Stimulated activated CD8-positive, alpha-beta memory T cell treated with anti-CD3 and anti-CD28 coated beads, Interleukin-4, amount 100 ng/mL, for 48 hours (primary cell): Measurements from ENCODE around the gene SMARCA1.
A peak's percentile ranks its signal among the peaks of the same experiment; 100 is the strongest.
"Not testable (repeated sequence)": the region's sequence is repeated elsewhere in the genome, so short reads cannot be mapped to it uniquely, and the experiment has no call there.

Source experiments
- DNase-seq: peaks from one replicate; pipeline ENCODE4 v3.0.0-alpha.2; 2020

The SMARCA1 gene

GRCh38 chrX:129523079-129523911 is at the start of gene SMARCA1:
Gene SMARCA1, minus strand, starts transcription at chrX:129523490. Its CDS starts 120 bp downstream, at chrX:129523370.
- DNase-seq = peak; percentile 20

- no peak for DNase-seq
Measured at GRCh38 chrX:129572422-129572821, 49.1 kb upstream of the SMARCA1 start.

GRCh38 chrX:129568349-129568748 is 45.1 kb upstream of the SMARCA1 start:
- no peak for DNase-seq

GRCh38 chrX:129566073-129566472 is 42.8 kb upstream of the SMARCA1 start:
- no peak for DNase-seq

- no peak for DNase-seq
Measured at GRCh38 chrX:129565046-129565650, 41.9 kb upstream of the SMARCA1 start.

GRCh38 chrX:129564345-129564744 is 41.1 kb upstream of the SMARCA1 start:
- not testable (repeated sequence) for DNase-seq

- DNase-seq = no peak
Measured at GRCh38 chrX:129561453-129561852, 38.2 kb upstream of the SMARCA1 start.

- DNase-seq = no peak
Measured at GRCh38 chrX:129559783-129560182, 36.5 kb upstream of the SMARCA1 start.

- no peak for DNase-seq
Measured at GRCh38 chrX:129557844-129558480, 34.7 kb upstream of the SMARCA1 start.

GRCh38 chrX:129556806-129557315 is 33.6 kb upstream of the SMARCA1 start:
- no peak for DNase-seq

- not testable (repeated sequence) for DNase-seq
Measured at GRCh38 chrX:129554816-129555215, 31.5 kb upstream of the SMARCA1 start.

GRCh38 chrX:129553619-129554288 is 30.5 kb upstream of the SMARCA1 start:
- DNase-seq = no peak

GRCh38 chrX:129549124-129549523 is 25.8 kb upstream of the SMARCA1 start:
- no peak for DNase-seq

GRCh38 chrX:129545408-129545807 is 22.1 kb upstream of the SMARCA1 start:
- DNase-seq = no peak

GRCh38 chrX:129544780-129545179 is 21.5 kb upstream of the SMARCA1 start:
- DNase-seq = no peak

GRCh38 chrX:129540722-129541184 is 17.5 kb upstream of the SMARCA1 start:
- peak; percentile 20 for DNase-seq

- peak; percentile 65 for DNase-seq
Measured at GRCh38 chrX:129540068-129540653, 16.9 kb upstream of the SMARCA1 start, which contains the start of gene OCRL. Gene OCRL, plus strand, starts transcription at chrX:129540259. Its CDS starts 181 bp downstream, at chrX:129540440.

- no peak for DNase-seq
Measured at GRCh38 chrX:129534816-129535578, 11.7 kb upstream of the SMARCA1 start.

GRCh38 chrX:129531132-129531531 is 7.8 kb upstream of the SMARCA1 start:
- DNase-seq = no peak

- DNase-seq = no peak
Measured at GRCh38 chrX:129530410-129530809, 7.1 kb upstream of the SMARCA1 start.

- no peak for DNase-seq
Measured at GRCh38 chrX:129529685-129530281, 6.5 kb upstream of the SMARCA1 start.
